GM21526 (cell line): ENCODE measurements around the gene CCDC183.

Source experiments
- ATAC-seq: cut with Tn5 transposase; IDR thresholded peaks from one replicate; pipeline ENCODE4 v1.9.1; 2021; ENCODE audit warnings: moderate library complexity; ENCODE audit not compliant: unreplicated experiment, low FRiP score

Gene CCDC183

GRCh38 chr9:136847826-136848392 lies 51.8 kb downstream of the CCDC183 start:
- no peak for ATAC-seq

DNA sequence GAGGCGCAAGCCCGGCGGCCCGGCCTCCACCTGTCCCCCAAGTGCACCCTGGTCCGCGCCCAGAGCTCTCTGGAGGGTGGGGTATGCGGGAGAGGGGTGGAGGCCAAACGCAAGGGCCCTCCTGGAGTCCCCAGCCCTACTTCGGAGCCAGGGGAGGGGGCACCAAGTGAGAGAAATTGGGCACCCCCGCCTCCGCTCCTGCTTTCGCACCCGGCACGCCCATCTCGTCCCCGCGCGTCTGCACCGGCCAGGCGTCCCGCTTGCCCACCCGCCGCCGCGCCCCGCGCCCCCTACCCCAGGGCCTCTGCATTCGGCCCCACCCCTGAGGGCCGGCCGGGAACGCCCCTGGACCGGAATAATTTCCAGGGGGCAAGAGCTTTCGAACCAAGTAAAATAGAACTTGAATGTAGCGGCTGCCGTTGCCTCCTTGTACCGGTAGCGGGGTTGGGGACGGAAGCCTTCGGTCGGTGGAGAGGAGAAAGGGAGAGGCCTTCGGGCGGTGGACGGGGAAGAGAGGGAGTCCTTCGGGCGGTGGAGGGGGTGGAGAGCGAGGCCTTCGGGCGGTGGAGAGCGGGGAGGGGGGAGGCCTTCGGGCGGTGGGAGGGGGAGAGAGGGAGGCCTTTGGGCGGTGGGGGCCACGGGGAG lies 52.4 kb downstream of the CCDC183 start:
- ATAC-seq, result no peak

DNA sequence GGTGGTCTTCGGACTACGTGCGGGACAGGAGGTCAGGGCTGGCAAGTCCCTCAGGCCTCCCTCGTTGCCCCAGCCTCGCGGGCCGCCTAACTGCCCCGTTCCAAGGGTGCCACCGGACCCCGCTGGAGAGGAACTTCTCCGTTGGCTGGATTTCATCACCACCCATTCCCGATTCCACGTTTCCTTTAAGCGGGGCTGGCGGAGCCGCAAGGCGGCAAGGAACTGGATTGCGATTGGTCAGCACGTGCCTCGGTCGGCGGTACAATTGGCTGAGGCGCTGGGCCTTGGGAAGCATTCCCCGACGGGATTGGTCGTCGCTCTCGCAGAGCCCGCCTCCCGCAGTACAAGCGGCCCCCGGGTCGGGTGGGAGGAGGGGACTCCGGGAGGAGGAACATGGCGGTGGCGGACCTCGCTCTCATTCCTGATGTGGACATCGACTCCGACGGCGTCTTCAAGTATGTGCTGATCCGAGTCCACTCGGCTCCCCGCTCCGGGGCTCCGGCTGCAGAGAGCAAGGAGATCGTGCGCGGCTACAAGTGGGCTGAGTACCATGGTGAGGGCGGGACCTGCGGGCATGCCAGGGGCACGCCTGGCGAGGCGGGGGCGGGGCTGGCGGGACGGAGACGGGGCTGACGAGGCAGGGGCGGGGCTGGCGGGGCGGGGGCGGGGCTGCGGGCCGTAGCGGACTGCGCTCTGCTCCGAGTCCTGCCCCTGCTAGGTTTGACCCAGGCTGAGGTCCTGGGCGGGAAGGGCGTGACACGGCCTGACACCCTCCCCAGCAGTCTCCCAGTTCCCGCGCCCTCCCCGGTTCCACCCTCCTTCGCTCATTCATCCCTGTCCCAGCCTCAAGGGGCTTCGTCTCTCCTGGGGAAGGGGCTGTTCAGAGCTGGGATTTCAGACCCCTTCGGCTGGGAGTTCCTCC lies 53.2 kb downstream of the CCDC183 start, which contains the start of gene PHPT1:
TSS of gene PHPT1 (plus strand) at position 372 of the 922 bp plus-strand sequence. CDS start at position 394, 22 bp downstream.
- ATAC-seq, result peak; percentile 79

GRCh38 chr9:136849960-136850865 lies 54.1 kb downstream of the CCDC183 start:
- no peak for ATAC-seq

GRCh38 chr9:136850866-136851775 lies 55.0 kb downstream of the CCDC183 start:
- no peak for ATAC-seq

DNA sequence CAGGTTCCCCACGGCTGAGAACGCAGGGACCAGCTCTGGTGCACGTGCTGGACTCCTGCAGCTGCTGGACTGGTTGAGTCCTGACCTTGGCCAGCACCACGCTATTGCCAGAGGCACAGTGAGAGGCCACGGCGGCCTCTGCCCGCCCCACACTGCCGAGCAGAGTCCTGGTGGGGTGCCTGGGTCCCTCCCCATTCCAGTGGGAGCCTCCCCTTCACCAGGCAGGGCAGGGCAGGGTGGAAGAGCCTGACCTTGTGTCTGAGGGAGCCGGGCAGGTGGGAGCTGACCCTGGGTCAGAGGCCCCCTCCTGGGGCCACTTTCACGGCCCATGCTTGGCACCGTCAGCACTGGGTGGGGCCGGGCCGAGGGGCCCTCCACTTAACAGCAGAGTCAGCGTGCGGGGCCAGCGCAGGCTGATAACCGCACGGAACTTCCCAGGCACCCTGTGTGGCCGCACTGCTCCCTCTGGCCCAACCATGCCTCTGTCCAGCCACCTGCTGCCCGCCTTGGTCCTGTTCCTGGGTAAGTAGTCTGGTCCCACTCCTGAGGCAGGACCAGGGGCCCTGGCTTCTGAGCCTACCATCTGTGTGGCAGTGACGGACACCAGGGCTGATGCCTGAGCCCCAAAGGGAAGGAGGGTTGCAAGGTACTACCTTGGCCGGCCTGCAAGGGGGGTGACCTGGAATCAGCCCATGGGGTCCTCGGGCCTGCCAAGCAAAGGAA lies 56.0 kb downstream of the CCDC183 start, which contains the start of gene MAMDC4:
TSS of gene MAMDC4 (plus strand) at position 406 of the 723 bp plus-strand sequence. CDS start at position 477, 71 bp downstream.
- ATAC-seq, result no peak

DNA sequence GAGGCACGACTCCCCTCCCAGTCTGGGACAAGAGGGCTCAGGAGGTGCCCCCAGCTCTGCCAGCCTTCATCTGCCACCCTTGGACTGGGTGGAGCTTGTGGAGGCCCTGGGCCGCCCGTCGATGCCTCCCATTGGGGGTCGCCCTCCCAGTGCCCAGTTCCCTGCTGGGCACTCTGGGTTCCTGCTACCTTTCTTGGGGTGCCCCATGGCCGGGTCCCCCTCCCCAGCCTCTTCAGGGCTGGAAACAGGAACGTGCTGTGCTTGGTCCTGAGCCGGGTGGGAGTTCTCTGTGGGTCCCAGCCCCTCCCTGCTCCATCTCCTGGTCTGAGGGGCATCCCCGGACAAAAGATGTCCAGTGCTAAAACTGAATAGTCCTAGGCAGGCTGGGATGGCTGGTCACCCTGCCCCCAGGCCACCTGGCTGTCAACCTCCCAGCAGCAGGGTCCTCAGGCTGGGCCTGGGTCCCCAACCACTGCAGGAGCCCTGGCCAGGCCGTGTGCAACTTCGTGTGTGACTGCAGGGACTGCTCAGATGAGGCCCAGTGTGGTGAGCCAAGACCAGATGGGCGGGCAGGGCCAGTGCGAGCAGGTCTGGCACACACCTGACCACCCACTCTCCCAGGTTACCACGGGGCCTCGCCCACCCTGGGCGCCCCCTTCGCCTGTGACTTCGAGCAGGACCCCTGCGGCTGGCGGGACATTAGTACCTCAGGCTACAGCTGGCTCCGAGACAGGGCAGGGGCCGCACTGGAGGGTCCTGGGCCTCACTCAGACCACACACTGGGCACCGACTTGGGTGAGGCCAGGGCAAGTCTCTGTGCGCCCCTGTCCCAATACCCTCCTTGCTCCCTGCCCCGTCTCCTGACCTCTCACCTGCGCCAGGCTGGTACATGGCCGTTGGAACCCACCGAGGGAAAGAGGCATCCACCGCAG lies 56.8 kb downstream of the CCDC183 start:
- no peak for ATAC-seq

- no peak for ATAC-seq
Observed at GRCh38 chr9:136853596-136854112, 57.5 kb downstream of the CCDC183 start.

GRCh38 chr9:136854113-136854841 lies 58.1 kb downstream of the CCDC183 start:
- ATAC-seq, result no peak

DNA sequence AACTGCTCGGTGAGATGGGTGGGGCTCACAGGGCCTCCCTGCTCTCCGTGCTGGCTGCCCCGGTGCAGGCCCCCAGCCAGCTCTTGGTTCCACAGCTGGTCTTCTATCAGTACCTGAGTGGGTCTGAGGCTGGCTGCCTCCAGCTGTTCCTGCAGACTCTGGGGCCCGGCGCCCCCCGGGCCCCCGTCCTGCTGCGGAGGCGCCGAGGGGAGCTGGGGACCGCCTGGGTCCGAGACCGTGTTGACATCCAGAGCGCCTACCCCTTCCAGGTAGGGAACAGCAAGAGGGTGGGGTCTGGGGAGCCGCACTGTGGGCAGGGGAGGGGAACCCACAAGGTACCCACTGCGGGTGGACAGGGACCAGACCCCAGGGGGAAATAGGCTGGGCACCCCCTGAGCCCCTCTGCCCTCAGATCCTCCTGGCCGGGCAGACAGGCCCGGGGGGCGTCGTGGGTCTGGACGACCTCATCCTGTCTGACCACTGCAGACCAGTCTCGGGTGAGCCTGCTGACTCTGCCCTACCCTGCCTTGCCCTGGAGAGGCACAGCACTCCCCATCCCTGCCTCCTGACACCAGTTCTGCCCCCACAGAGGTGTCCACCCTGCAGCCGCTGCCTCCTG lies 58.8 kb downstream of the CCDC183 start:
- no peak for ATAC-seq

- ATAC-seq, result no peak
Observed at GRCh38 chr9:136855461-136856078, 59.4 kb downstream of the CCDC183 start.

DNA sequence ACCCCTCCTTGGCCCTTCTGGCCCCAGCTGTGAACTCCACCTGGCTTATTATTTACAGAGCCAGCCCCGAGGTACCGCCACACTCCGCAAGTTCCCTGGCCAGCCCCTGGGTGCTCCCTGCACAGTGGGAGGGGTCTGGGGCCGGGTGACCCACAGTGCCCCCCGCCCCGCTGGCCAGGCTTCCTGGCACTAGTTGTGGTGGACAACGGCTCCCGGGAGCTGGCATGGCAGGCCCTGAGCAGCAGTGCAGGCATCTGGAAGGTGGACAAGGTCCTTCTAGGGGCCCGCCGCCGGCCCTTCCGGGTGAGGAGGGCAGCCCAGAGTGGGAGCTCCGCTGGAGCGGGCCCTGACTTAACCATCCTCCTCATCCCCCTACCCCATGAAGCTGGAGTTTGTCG lies 59.9 kb downstream of the CCDC183 start:
- no peak for ATAC-seq

DNA sequence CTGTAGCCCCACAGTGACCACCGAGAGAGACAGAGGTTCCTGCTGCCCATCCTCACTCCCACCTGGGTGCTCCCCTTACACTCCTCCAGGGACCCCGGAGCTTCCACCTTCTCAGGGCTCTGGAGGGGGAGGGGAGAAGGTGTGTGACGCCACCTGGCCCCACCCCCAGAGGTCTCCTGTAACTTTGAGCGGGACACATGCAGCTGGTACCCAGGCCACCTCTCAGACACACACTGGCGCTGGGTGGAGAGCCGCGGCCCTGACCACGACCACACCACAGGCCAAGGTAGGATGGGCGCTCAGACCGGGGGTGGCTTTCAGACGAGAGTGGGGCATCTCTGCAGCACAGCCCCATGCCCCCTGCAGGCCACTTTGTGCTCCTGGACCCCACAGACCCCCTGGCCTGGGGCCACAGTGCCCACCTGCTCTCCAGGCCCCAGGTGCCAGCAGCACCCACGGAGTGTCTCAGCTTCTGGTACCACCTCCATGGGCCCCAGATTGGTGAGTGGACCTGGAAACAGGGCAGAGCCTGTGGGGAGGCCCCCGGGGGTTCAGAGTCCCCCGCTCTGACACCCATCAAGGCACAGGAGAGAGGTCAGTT lies 60.5 kb downstream of the CCDC183 start:
- no peak for ATAC-seq

- ATAC-seq, result no peak
Observed at GRCh38 chr9:136857166-136857565, 61.0 kb downstream of the CCDC183 start.
